Measurements from ENCODE around the gene ATXN1. TPM values are rescaled to one million over a fixed set of nuclear protein-coding genes. Genes with fewer than 3 reads are reported as not detected.

The ATXN1 gene
- total RNA-seq, 1 experiment from 2014 or later = 25.6 TPM

- H3K4me1 ChIP-seq (ENCODE audit: insufficient read depth, low read length, poor library complexity, severe bottlenecking) = peaks cover 63% of the 10 kb centered on the region
- CTCF ChIA-PET = interaction anchor here (0.9 kb wide), 1 partner anchor 196 kb away, joined by 3 read pairs; no protein-coding TSS in a partner anchor
- no peaks in the 10 kb centered on the region for H3K9me3 ChIP-seq (ENCODE audit: low read depth, low read length, poor library complexity, severe bottlenecking)
- H3K27me3 ChIP-seq (replicated peaks; ENCODE audit: insufficient read depth, low read depth, low read length, poor library complexity) = no peaks in the 10 kb centered on the region
- no peaks in the 10 kb centered on the region for H3K36me3 ChIP-seq (ENCODE audit: insufficient read depth, low read length, poor library complexity, severe bottlenecking)
- POLR2A ChIA-PET (ENCODE audit: low non-redundant PET) = no interaction called here
- TF ChIP-seq, protein P1, sequence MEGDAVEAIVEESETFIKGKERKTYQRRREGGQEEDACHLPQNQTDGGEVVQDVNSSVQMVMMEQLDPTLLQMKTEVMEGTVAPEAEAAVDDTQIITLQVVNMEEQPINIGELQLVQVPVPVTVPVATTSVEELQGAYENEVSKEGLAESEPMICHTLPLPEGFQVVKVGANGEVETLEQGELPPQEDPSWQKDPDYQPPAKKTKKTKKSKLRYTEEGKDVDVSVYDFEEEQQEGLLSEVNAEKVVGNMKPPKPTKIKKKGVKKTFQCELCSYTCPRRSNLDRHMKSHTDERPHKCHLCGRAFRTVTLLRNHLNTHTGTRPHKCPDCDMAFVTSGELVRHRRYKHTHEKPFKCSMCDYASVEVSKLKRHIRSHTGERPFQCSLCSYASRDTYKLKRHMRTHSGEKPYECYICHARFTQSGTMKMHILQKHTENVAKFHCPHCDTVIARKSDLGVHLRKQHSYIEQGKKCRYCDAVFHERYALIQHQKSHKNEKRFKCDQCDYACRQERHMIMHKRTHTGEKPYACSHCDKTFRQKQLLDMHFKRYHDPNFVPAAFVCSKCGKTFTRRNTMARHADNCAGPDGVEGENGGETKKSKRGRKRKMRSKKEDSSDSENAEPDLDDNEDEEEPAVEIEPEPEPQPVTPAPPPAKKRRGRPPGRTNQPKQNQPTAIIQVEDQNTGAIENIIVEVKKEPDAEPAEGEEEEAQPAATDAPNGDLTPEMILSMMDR (conservative IDR thresholded peaks at IDR 0.05; ENCODE audit: low read depth, low read length) = no peak
- no peak for TF ChIP-seq EZH2 (IDR thresholded peaks at IDR 0.05; ENCODE audit: borderline replicate concordance, low read depth, low read length, poor library complexity, severe bottlenecking)
- no peak overlapping the region for H3K27ac ChIP-seq (ENCODE audit: low read depth, low read length, poor library complexity, severe bottlenecking)
- H3K4me3 ChIP-seq (ENCODE audit: low read depth, low read length, poor library complexity, severe bottlenecking) = no peak overlapping the region
- intact Hi-C loops (cut with micrococcal nuclease; ENCODE audit: unreplicated experiment) = loop anchor here (10.0 kb wide), 1 partner anchor 105 kb away; no protein-coding TSS in a partner anchor
- DNase-seq (ENCODE audit: low spot score) = peak; percentile 93
- BruUV-seq (replicated peaks) = no TSS peak
Measured at GRCh38 chr6:16769131-16769985, 8.1 kb upstream of the ATXN1 start.

DNA sequence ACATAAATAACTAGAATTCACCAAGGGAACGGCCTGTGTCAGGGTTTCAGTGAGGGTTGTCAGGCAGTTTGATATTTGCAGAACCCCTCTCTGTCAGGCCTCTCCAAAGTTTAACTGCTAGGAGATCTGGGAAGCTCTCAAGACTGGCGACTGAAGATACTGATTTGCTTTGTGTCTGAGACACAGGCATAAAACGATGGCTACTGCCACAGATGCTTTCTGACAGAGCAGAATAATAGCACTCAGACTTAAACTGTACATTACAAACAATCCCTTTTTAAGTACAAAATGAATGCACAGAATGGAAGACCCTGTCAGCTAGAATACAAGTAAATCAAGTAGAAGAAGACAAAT, 7.2 kb upstream of the ATXN1 start:
- intact Hi-C loops (cut with micrococcal nuclease; ENCODE audit: unreplicated experiment) = loop anchor here (10.0 kb wide), 1 partner anchor 104 kb away; no protein-coding TSS in a partner anchor
- POLR2A ChIA-PET (ENCODE audit: low non-redundant PET) = no interaction called here
- no TSS peak for BruUV-seq (replicated peaks)
- Histone ChIP-seq H3K4me1 (ENCODE audit: insufficient read depth, low read length, poor library complexity, severe bottlenecking) (peaks cover 54% of the 10 kb centered on the region), H3K27ac (ENCODE audit: low read depth, low read length, poor library complexity, severe bottlenecking) (peak overlapping the region; percentile 11), H3K27me3 (replicated peaks; ENCODE audit: insufficient read depth, low read depth, low read length, poor library complexity) (no peaks in the 10 kb centered on the region), H3K9me3 (ENCODE audit: low read depth, low read length, poor library complexity, severe bottlenecking) (no peaks in the 10 kb centered on the region), H3K36me3 (ENCODE audit: insufficient read depth, low read length, poor library complexity, severe bottlenecking) (no peaks in the 10 kb centered on the region), H3K4me3 (ENCODE audit: low read depth, low read length, poor library complexity, severe bottlenecking) (no peak overlapping the region)
- DNase-seq (ENCODE audit: low spot score) = no peak
- no peak for TF ChIP-seq EZH2 (IDR thresholded peaks at IDR 0.05; ENCODE audit: borderline replicate concordance, low read depth, low read length, poor library complexity, severe bottlenecking)
- TF ChIP-seq, protein P1 (conservative IDR thresholded peaks at IDR 0.05; ENCODE audit: low read depth, low read length) = no peak
- CTCF ChIA-PET = interaction anchor here (0.9 kb wide), 1 partner anchor 197 kb away, joined by 3 read pairs; no protein-coding TSS in a partner anchor

DNA sequence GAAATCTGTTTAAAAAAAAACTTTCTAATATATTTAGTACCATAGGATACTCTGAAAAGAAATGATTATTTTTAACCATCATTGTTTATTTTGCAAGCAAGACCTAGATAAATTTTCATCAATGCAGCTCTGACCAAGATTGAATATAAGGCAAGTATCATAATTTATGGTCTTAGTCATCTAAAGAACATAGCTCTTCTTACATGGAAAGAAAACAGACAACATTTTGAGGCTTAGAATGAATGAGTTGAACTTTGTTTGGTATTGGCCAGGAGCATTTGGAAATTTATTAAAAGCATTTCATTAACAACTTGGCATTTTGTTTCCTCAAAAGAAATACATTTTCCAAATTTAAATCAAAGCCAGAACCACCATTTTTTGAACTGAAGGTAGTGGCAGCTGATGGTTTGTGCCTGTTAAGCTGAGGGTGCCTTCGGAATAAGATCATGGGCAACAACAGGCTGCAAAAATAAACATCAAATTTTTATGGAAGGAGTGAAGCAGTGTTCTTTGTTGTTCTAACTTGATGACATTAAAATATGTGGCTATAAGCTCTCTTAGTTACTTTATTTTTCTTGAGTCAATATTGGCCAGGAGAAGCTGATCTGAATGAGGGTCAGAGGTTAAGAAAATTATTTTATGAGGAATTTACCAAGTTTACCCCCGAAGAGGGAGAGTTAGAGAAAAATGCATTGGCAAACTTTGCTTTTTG, 6.7 kb upstream of the ATXN1 start:
- peak overlapping the region; percentile 11 for H3K27ac ChIP-seq (ENCODE audit: low read depth, low read length, poor library complexity, severe bottlenecking)
- peaks cover 49% of the 10 kb centered on the region for H3K4me1 ChIP-seq (ENCODE audit: insufficient read depth, low read length, poor library complexity, severe bottlenecking)
- no peaks in the 10 kb centered on the region for H3K36me3 ChIP-seq (ENCODE audit: insufficient read depth, low read length, poor library complexity, severe bottlenecking)
- ChIA-PET POLR2A (ENCODE audit: low non-redundant PET) (no interaction called here), CTCF (no interaction called here)
- no peaks in the 10 kb centered on the region for H3K27me3 ChIP-seq (replicated peaks; ENCODE audit: insufficient read depth, low read depth, low read length, poor library complexity)
- intact Hi-C loops (cut with micrococcal nuclease; ENCODE audit: unreplicated experiment) = loop anchor here (10.0 kb wide), 1 partner anchor 103 kb away; no protein-coding TSS in a partner anchor
- no peak for DNase-seq (ENCODE audit: low spot score)
- BruUV-seq (replicated peaks) = no TSS peak
- H3K9me3 ChIP-seq (ENCODE audit: low read depth, low read length, poor library complexity, severe bottlenecking) = no peaks in the 10 kb centered on the region
- no peak for TF ChIP-seq EZH2 (IDR thresholded peaks at IDR 0.05; ENCODE audit: borderline replicate concordance, low read depth, low read length, poor library complexity, severe bottlenecking)
- TF ChIP-seq, protein P1 (conservative IDR thresholded peaks at IDR 0.05; ENCODE audit: low read depth, low read length) = no peak
- H3K4me3 ChIP-seq (ENCODE audit: low read depth, low read length, poor library complexity, severe bottlenecking) = no peak overlapping the region
